Endothelial cell of umbilical vein (primary cell): Measurements from ENCODE around the gene NFIL3. TPM values are rescaled to one million over a fixed set of nuclear protein-coding genes. Genes with fewer than 3 reads are reported as not detected.

Experiments used
- BruUV-seq: library from RNA; stranded (reverse); fragments of 400-500 nt; replicated peaks from 2 replicates; lab custom pipeline; 2021; lab: Mats Ljungman, UMichigan
- CTCF ChIA-PET: fragments of 300-600, 350-600 bp; sonication (Branson Sonifier 250); formaldehyde crosslinking; loops from one replicate; lab custom pipeline; 2021; ENCODE audit warnings: antibody characterized with exemption, inconsistent platforms; lab: Charles Lee
- POLR2A ChIA-PET: fragments of 300-600, 350-600 bp; sonication (Branson Sonifier 250); formaldehyde crosslinking; loops from one replicate; lab custom pipeline; 2021; ENCODE audit warnings: antibody characterized with exemption, inconsistent platforms; lab: Charles Lee
- DNase-seq: peaks from one replicate; pipeline ENCODE4 v3.0.0-alpha.2; 2011; ENCODE audit warnings: low read depth, low spot score
- FAIRE-seq: peaks from 2 replicates; lab custom pipeline; 2011; peaks lifted over from hg19 to GRCh38; lab: Jason Lieb, UNC
- H2AFZ ChIP-seq: 2 replicates; pipeline ENCODE4 v1.6.0; 2012; ENCODE audit warnings: low read depth, low read length, control low read depth, inconsistent platforms
- H3K27ac ChIP-seq: 2 replicates; pipeline ENCODE4 v1.5.1; 2011; ENCODE audit warnings: low read depth, mild to moderate bottlenecking, control low read depth, low read length, moderate library complexity; ENCODE audit not compliant: insufficient read depth
- H3K27me3 ChIP-seq, 2 experiments: 2 replicates each; pipeline versions ENCODE4 v1.6.0 to v1.6.1; 2011; ENCODE audit warnings: low read length in 2 of 2, mixed read lengths in 1 of 2; ENCODE audit not compliant: control insufficient read depth in 2 of 2, insufficient read depth in 2 of 2
- H3K36me3 ChIP-seq, 2 experiments: 2 replicates in 1 of 2; 3 replicates in 1 of 2; pipeline ENCODE4 v1.5.1; 2011; ENCODE audit warnings: low read length in 2 of 2, mild to moderate bottlenecking in 1 of 2, moderate library complexity in 1 of 2; ENCODE audit not compliant: control insufficient read depth in 2 of 2, insufficient read depth in 2 of 2; ENCODE audit errors: extremely low read depth in 1 of 2
- H3K4me1 ChIP-seq: 3 replicates; pipeline ENCODE4 v1.5.1; 2011; ENCODE audit warnings: mild to moderate bottlenecking, low read length; ENCODE audit not compliant: control insufficient read depth, insufficient read depth; ENCODE audit errors: extremely low read depth
- H3K4me2 ChIP-seq: 2 replicates; pipeline ENCODE4 v1.6.1; 2011; ENCODE audit warnings: low read length, control low read depth, mixed read lengths; ENCODE audit not compliant: insufficient read depth
- H3K4me3 ChIP-seq, 3 experiments: fragments of 200-600 bp in 1 of 3; sonication (generic), shearing (Covaris generic) in 1 of 3; replicated peaks in 1 of 3; 2 replicates each; pipeline ENCODE4 v1.5.1; 2011 to 2016; ENCODE audit warnings: control low read depth in 3 of 3, low read length in 3 of 3, mild to moderate bottlenecking in 2 of 3, inconsistent platforms in 1 of 3, low read depth in 1 of 3, moderate library complexity in 1 of 3; ENCODE audit not compliant: insufficient read depth in 1 of 3
- H3K79me2 ChIP-seq: 2 replicates; pipeline ENCODE4 v1.6.0; 2012; ENCODE audit warnings: low read length, inconsistent platforms; ENCODE audit not compliant: control insufficient read depth, insufficient read depth
- H3K9ac ChIP-seq: replicated peaks from 2 replicates; pipeline ENCODE3; 2011; ENCODE audit warnings: low read length, control low read depth; ENCODE audit not compliant: insufficient read depth; ENCODE audit errors: extremely low read depth
- H3K9me1 ChIP-seq: replicated peaks from 3 replicates; pipeline ENCODE4 v1.6.0; 2011; ENCODE audit warnings: mild to moderate bottlenecking, low read length; ENCODE audit not compliant: control insufficient read depth, insufficient read depth; ENCODE audit errors: extremely low read depth
- H3K9me3 ChIP-seq: replicated peaks from 2 replicates; pipeline ENCODE4 v1.5.1; 2012; ENCODE audit warnings: low read length, inconsistent platforms; ENCODE audit not compliant: control insufficient read depth, insufficient read depth
- H4K20me1 ChIP-seq: replicated peaks from 2 replicates; pipeline ENCODE3; 2011; ENCODE audit warnings: mild to moderate bottlenecking, low read length; ENCODE audit not compliant: control insufficient read depth, insufficient read depth; ENCODE audit errors: extremely low read depth
- CTCF ChIP-seq, 2 donors: IDR thresholded peaks; 1 replicate in 1 of 2; 2 replicates in 1 of 2; pipeline ENCODE4 v1.5.1; 2011; ENCODE audit warnings: low read length in 2 of 2, mild to moderate bottlenecking in 2 of 2, moderate library complexity in 2 of 2, control low read depth in 1 of 2, inconsistent platforms in 1 of 2, low read depth in 1 of 2; ENCODE audit not compliant: insufficient read depth in 1 of 2; ENCODE audit errors: extremely low read depth in 1 of 2
- EZH2 ChIP-seq: IDR thresholded peaks from 2 replicates; pipeline ENCODE4 v1.6.1; 2012; ENCODE audit warnings: borderline replicate concordance, low read depth, mild to moderate bottlenecking, moderate library complexity, low read length, inconsistent platforms; ENCODE audit not compliant: severe bottlenecking
- FOS ChIP-seq: IDR thresholded peaks from 2 replicates; pipeline ENCODE4 v1.6.1; 2011; ENCODE audit warnings: mild to moderate bottlenecking, low read length, moderate library complexity, borderline replicate concordance; ENCODE audit not compliant: insufficient read depth
- GATA2 ChIP-seq: IDR thresholded peaks from 2 replicates; pipeline ENCODE4 v1.7.0; 2011; ENCODE audit warnings: low read depth, mild to moderate bottlenecking, moderate library complexity, mixed read lengths, low read length; ENCODE audit not compliant: insufficient read length, insufficient read depth
- JUN ChIP-seq: IDR thresholded peaks from 2 replicates; pipeline ENCODE4 v1.6.1; 2011; ENCODE audit warnings: borderline replicate concordance, low read depth; ENCODE audit not compliant: insufficient read length, insufficient read depth
- MAX ChIP-seq: IDR thresholded peaks from 2 replicates; pipeline ENCODE4 v1.6.1; 2011; ENCODE audit not compliant: insufficient read depth, insufficient read length
- MYC ChIP-seq: IDR thresholded peaks from one replicate; pipeline ENCODE4 v1.6.1; 2011; ENCODE audit warnings: mild to moderate bottlenecking, low read depth, low read length
- POLR2A ChIP-seq: IDR thresholded peaks from 2 replicates; pipeline ENCODE4 v1.6.1; 2012; ENCODE audit warnings: low read depth, mild to moderate bottlenecking, control low read depth, low read length
- POLR2AphosphoS5 ChIP-seq: IDR thresholded peaks from 2 replicates; pipeline ENCODE4 v1.6.1; 2012; ENCODE audit warnings: low read depth, mild to moderate bottlenecking, control low read depth, low read length, moderate library complexity; ENCODE audit not compliant: insufficient read depth
- dilution Hi-C: fragments of 300-500 bp; cut with MboI; formaldehyde crosslinking; loops from one replicate; pipeline ENCODE4 v1.15.0; 2019; ENCODE audit warnings: low sequenced_read_pairs; ENCODE audit not compliant: extremely low pct_ligation_motif_present
- intact Hi-C: fragments of 100-400 bp; cut with micrococcal nuclease; formaldehyde crosslinking; loops from one replicate; pipeline ENCODE4 v1.10.0; 2022
- polyA plus RNA-seq, 4 experiments: library from polyadenylated mRNA; depleted of rRNA in 3 of 4; stranded (reverse) in 3 of 4; unstranded in 1 of 4; fragments of >200 nt; gene quantifications; 2 replicates each; pipeline versions ENCODE4 v1.2.1 to v1.2.3, GENCODE V29; 2011 to 2012; ENCODE audit warnings: missing spikeins in 1 of 4
- total RNA-seq: library from RNA; stranded (reverse); gene quantifications from 2 replicates; pipeline ENCODE4 v1.2.3, GENCODE V29; 2021

Gene NFIL3
- total and polyA plus RNA-seq, 2 donors (not counting 3 experiments of a cell fraction or from before 2014, with no cell fraction given): 2.9 to 10.5 TPM

GRCh38 chr9:91436841-91437240 lies 13.2 kb upstream of the NFIL3 start:
- no TSS peak for BruUV-seq
- intact Hi-C loops: no loop called here

More at GRCh38 chr9:91436841-91437240, 13.2 kb upstream of the NFIL3 start:
- peaks cover 4 to 6% of the 10 kb centered on the region in 2 experiments for H3K27me3 ChIP-seq
- POLR2A ChIA-PET: no interaction called here
- H3K79me2 ChIP-seq: no peaks in the 10 kb centered on the region
- CTCF ChIA-PET: interaction anchor here (0.7 to 2.3 kb wide), 3 partner anchors 10 to 522 kb away, joined by 3 to 8 read pairs (median 3); no protein-coding TSS in a partner anchor
- no peak overlapping the region for H3K4me2 ChIP-seq
- TF ChIP-seq POLR2AphosphoS5 (no peak), JUN (no peak), EZH2 (no peak), FOS (no peak), GATA2 (no peak), MAX (no peak), MYC (no peak), CTCF (IDR thresholded peaks at IDR 0.05; ENCODE audit: extremely low read depth in 1 of 2, insufficient read depth in 1 of 2, low read depth in 1 of 2, low read length in 2 of 2) (no peak), POLR2A (no peak)
- H3K4me3 ChIP-seq: no peak overlapping the region
- H3K9me3 ChIP-seq: no peaks in the 10 kb centered on the region
- no peaks in the 10 kb centered on the region for H3K9me1 ChIP-seq
- no peak overlapping the region for H3K9ac ChIP-seq
- no peak overlapping the region for H3K27ac ChIP-seq
- no peak overlapping the region for H2AFZ ChIP-seq
- DNase-seq (no peak), FAIRE-seq (no peak)
- H3K4me1 ChIP-seq: peaks cover 4% of the 10 kb centered on the region
- no peaks in the 10 kb centered on the region for H4K20me1 ChIP-seq
- H3K36me3 ChIP-seq: no peaks in the 10 kb centered on the region
- dilution Hi-C loops: no loop called here
